Hematopoietic multipotent progenitor cell (in vitro differentiated cells): ENCODE data around the gene ZPBP. TPM values are rescaled to one million over a fixed set of nuclear protein-coding genes. Genes with fewer than 3 reads are reported as not detected.

Experiments
- DNase-seq, 3 donors: peaks; one replicate each; pipeline ENCODE4 v3.0.0-alpha.2; 2011 to 2015; ENCODE audit warnings: low read depth in 2 of 3, low spot score in 2 of 3
- total RNA-seq: library from RNA; depleted of rRNA; stranded (reverse); fragments of >200 nt; gene quantifications from one replicate; pipeline ENCODE4 v1.2.3, GENCODE V29; 2012

The ZPBP gene, protein sequence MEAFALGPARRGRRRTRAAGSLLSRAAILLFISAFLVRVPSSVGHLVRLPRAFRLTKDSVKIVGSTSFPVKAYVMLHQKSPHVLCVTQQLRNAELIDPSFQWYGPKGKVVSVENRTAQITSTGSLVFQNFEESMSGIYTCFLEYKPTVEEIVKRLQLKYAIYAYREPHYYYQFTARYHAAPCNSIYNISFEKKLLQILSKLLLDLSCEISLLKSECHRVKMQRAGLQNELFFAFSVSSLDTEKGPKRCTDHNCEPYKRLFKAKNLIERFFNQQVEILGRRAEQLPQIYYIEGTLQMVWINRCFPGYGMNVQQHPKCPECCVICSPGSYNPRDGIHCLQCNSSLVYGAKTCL
- 0.81 TPM for total RNA-seq

DNA sequence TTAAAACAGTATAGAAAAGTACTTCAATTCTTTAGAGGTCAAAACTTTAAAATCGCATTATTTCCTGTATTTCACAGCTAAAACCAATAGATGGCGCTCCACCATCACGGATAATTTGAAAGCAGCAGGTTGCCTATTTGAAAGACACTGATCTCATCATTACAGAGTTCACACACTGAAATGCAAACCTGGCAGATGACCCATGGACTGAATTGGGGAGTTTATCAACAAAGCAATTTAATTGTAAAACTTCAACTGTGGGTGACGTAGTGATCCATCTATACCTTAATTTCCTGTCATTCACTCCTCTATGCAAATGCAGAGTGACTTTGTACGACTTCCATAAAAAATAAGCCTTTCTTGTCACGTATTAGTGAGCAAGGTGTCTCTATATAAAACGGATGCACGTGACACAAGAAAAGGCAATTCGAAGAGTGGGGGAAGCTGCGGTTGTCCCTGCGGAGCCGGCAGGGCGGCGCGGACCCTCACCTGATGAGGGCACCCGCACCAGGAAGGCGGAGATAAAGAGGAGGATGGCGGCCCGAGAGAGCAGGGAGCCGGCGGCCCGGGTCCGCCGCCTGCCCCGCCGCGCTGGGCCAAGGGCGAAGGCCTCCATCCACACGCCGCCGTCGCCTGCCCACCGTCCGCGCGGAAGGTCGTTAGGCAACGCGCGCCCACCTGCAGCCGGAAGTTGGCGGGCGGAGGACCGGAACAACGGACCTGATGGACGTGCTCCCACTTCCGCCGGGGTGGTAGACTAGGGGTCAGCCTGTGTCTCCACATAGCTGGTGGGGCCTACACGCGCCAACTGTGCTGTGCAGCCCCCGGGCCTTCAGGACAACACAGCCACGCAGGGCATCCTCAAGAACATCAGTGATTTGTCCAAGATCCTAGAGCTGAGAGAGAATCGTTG is at the start of gene ZPBP:
ZPBP (minus strand) TSS at position 668 of the 913 bp plus-strand sequence; CDS start at position 616, 52 bp downstream.
- DNase-seq = peak; percentile 47 to 77 (median 58)

DNA sequence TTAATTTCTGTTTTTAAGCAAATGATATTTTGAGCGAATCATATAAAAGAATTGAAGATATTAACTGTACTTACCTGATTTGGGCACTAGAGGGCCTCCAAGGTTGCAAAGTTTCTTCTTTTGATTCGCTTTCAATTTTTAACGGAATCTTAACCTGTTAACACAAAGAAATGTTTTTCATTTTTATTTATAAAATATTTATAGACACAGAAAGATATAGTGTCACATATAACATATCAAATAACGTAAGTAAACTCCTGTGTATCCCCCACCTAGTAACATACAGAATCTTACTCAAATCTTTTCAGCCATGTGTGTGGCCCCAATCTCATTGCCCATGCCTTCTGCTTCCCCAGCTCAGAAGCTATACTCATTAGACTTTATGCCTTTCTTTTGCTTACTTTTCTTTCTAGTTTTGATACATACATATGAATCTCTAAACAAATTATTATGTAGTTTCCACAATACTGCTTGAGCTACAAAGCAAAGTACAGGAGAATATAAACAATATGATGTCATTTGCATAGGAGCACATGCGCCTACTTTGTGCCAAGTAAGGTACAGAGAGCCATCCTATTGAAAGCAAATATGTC is 49.5 kb upstream of the ZPBP start:
- DNase-seq = peak in 2 of 3 donors; percentile 57 to 82

DNA sequence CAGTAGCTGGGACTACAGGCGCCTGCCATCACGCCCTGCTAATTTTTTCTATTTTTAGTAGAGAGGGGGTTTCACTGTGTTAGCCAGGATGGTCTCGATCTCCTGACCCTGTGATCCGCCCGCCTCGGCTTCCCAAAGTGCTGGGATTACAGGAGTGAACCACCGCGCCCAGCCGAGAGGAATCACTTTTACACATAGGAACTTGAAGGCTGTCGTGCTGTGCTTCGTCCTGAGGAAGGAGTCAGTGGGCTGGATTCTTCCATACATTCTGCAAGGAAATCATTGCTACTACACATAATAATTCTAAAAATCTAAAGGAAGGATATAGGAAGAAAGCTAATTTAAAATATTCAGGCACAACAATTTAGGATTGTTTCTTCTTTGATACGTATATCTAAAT is 48.8 kb upstream of the ZPBP start:
- DNase-seq = no peak

DNA sequence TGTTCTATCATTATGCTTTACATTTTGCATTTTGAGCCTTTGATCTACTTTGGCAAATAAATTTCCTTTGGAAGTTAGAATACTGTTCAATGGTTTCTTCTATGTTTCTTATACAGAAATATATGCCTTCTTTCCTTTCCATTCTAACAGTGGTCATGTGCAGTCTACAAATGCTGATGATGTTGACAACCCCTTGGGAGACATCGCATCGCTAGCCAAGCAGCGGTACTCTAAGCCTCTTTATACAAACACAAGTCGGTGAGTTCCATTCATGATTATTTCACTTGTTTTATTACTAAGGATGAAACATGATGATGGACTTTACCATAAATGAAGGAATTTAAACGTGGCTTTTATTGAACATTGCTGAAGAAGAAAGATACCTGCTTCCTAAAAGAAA is 48.1 kb upstream of the ZPBP start:
- DNase-seq = no peak

DNA sequence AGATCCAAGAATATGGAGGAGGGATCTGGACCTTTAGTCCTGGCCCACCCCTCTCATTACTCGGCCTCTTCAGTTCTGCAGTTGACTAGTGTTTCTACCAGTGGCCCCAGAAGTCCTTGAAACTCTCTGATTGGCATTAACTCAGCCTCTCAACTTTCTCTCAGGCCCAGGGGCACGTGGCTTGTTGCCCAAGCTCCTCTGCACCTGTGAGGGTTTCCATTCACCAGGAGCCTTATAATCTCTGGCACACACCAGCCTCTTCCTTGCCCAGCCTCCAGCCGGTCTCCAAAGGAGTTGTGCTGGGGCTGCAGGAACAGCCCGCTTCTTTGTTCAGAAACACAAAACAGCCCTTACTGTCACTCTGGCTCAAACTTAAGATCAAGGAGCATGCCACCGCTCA is 47.6 kb upstream of the ZPBP start:
- no peak for DNase-seq

DNA sequence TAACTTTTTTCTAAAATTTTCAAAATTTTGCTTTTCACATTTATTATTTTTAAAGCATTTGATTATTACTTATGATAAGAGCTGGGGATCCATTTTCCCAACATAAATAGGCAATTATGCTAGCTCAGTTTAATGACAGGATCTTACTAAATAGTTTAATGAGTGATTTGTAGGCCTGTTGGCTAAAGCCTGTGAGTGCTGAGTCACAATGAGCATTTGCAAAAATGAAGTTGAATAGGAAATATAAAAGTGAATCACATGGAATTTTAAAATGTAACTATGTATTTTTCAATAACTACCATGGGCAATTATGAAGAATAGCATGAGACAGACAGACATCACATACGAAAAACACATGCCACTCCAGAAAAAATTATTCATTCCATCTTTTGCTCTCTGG is 45.1 kb upstream of the ZPBP start:
- no peak for DNase-seq

DNA sequence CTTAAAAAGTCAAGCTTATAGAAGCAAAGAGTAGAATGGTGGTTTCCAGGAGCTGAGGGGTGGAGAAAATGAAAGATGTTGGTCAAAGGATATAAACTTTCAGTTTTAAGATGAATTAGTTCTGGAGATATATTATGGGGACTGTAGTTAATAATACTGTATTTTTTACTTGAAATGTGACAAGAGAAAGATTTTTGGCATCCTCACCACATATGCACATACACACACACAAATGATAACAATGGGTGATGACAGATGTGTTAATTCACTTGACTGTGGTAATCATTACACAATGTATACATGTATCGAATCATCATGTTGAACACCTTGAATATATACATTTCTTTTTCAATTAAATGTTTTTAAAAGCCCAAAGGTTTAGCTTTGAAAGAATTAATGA is 32.7 kb upstream of the ZPBP start:
- DNase-seq = no peak

DNA sequence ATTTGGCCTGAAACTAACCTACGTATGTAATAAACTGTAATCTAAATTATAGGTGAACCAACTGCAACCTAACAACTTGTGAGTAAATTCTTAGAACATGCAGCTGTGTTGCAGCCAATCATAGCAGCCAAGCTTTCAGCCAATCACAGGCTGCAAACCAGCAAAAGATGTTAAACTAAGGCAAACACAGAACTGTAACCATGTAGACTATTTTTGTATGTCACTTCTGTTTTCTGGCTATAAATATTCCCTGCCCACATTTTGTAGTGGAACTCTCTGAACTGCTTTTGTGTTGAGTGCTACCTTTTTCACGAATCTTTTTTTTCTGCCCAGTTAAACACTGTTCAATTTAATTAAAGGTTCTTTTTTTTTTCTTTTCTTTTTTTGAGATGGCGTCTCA is 28.2 kb upstream of the ZPBP start:
- peak in 1 of 3 donors; percentile 69 for DNase-seq

DNA sequence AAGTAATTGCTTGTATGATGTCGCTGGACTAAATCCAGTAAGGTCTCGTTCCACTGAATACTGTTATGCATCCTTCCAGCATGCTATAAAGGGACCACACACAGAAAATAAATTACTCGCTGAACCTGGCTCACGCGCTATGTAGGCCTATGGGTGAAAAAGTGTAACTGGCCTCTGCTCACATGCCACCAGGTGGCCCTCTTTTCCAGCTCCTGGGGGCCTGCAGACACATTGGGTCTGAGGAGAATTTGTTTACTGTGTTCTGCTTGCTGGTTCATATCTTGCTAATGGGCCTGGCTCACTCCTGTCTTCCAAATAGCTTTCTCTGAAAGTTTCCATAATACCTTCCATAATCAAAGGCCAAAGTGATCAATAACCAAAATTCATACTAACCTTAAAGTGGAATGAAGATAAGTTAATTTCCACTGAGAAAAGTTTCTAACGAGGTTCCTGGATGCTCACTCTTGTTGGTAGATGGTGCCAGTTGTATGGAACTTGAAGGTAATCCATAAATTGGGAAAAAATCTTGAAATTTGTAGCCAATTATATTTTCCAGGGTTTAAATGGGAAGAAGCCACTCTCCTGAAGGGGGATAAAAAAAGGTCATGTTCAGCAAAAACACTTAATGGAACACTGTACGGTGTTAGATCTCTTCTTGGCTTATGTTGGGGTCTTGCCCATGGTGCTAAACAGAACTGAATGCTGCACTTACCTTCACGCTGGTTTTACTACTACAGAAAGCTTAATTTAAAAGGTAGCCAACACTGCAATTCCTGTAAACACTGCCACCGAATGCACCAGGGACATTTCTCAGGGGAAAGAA is 27.0 kb upstream of the ZPBP start:
- DNase-seq = peak in 2 of 3 donors; percentile 50 to 72

DNA sequence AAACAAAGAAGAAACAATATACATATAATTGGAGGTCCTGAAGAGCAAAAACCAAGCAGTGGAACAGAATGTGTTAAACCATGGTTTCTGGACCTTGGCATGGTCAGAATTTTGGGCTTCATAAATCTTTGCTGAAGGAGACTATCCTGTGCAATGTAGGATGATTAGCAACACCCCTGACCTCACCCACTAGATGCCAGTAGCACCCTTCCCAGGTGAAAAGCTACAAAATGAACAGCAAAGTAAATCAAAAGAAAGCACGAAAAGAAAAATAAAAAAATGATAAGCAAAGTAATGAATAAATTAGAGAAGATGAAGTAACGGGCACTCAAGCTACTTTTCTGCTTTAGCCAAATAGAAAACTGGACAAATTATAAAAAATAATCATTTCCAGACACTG is 19.2 kb upstream of the ZPBP start:
- no peak for DNase-seq

DNA sequence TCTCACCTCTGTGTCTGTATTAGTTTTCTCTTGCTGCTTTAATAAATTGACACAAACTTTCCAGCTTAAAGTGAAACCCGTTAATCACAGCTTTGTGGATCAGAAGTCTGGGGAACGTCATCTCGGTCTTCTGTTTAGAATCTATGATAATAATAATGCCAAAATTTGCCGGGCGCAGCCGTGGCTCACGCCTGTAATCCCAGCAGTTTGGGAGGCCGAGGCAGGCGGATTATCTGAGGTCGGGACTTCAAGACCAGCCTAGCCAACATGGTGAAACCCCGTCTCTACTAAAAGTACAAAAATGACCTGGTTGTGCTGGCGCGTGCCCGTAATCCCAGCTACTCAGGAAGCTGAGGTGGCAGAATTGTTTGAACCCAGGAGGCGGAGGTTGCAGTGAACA is 8.8 kb upstream of the ZPBP start:
- DNase-seq = no peak

DNA sequence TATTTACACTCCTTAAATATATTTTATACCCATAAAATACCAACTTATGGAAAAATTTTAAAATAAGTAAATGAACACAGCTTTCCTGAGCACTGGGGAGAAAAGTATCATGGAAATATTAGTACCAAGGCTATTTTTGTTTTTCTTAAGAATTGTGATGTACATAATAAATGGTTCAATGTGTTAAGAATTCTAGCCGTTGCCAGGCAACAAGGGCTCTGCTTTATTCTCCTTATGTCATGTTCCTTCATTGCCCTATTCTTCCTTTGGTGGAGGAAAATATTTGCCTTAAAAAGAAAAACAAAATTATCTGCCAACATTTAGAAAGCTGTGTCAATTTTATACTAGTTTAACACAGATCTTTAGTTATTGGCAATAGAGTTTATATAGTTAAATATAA is 2.6 kb upstream of the ZPBP start:
- no peak for DNase-seq

DNA sequence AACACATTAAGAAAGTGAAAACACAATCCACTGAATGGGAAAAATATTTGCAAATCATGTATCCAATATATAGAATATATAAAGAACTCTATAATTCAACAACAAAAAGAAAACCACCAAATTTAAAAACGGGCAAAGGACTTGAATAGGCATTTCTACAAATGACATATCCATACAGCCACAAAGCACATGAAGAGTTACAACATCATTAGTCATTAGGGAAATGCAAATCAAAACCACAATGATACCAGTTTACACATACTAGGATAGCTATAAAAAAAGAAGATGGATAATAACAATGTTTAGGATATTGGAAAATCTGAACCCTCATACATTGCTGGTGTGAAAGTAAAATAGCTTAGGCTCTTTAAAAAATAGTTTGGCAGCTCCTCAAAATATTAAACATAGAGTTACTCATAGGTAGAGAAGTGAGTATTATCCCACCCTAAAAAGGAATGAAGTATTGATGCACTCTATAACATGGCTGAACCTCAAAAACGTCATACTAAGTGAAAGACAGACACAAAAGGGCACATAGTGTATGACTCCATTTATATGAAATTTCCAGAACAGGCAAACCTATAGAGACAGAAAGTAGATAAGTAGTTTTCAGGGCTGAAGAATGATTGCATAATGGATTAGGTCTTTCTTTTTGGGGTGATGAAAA is 4.5 kb downstream of the ZPBP start:
- no peak for DNase-seq

DNA sequence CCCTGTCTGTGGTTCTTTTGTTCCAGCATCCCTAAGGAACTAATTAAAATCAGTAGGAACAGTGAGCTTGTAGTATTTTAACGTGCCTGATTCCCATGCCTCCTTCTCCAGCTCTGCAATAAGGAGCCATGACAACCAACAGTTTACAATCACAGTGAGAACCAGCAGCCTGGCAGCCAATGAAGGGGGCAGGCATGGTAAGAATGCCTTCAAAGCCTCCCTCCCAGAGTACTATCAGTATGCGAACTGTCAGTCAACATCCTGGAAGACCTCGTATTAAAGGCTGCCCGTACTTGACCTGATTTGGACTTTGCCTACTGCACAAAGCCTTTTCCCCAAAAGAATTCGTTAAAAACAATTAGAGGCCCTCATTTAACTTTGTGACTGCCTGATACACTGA is 7.7 kb downstream of the ZPBP start:
- DNase-seq = no peak

DNA sequence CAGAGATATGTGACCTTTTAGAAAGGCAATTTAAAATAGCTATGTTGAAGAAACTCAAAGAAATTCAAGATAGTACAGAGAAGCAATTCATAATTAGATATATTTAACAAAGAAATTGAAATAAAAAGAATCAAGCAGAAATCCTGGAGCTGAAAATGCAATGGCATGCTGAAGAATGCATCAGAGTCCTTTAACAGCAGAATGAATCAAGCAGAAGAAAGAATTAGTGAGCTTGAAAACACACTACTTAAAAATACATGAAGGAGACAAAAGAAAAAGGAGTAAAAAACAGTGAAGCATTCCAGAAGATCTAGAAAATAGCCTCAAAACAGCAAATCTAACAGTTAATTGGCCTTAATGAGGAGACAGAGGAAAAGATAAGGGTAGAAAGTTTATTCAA is 20.0 kb downstream of the ZPBP start:
- peak in 1 of 3 donors; percentile 20 for DNase-seq

DNA sequence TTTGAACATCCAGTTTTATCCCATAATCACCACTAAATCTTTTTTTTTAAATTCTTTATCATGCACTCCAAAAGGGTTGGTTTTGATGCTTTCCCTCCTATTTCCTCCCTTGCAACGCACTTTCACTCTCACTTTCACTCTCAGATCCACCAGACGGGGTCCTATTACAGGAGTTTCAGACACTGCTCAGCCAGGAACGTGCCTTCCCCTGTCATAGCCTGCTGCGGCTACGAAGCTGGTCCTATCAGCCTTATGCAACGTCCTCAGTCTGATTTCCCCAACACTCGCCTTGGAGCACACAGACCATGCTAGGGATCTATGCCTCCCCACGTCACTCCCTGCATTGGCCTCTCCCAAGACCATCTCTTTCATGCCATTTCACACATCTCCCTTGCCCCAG is 23.4 kb downstream of the ZPBP start:
- peak in 2 of 3 donors; percentile 33 to 61 for DNase-seq

DNA sequence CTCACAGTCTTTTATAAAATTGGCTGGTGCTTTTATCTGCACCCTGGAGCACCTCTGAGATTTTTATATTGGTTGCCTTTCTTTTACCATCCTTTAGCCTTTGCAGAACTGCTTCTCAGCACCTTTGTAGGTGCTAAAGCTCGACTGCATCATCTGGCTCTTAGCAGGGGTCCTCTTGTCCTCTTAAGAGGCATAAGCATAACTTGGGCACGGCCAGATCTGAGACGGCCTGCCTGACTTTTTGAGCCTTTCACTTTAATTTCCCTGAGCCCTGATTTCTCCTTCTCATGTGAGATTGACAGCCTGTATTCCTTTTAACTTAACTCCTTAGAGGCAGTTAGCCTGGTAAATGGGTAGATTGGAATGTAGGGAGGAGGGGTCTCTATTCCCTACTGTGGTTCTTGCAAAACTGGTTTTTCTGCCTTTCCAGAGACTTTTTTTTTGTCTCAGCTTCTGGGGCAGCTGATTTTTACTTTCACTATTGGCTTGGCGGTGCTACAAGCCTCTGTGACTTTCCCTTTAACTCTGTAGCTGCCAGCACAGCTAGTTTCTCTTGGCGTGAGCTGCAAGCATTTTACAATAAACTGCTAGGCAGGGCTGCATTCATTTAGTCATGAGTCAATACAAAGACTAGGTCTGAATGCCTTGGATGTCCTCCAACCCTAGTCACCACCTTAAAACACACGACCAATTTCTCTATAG is 24.0 kb downstream of the ZPBP start:
- DNase-seq = peak in 2 of 3 donors; percentile 27 to 55

DNA sequence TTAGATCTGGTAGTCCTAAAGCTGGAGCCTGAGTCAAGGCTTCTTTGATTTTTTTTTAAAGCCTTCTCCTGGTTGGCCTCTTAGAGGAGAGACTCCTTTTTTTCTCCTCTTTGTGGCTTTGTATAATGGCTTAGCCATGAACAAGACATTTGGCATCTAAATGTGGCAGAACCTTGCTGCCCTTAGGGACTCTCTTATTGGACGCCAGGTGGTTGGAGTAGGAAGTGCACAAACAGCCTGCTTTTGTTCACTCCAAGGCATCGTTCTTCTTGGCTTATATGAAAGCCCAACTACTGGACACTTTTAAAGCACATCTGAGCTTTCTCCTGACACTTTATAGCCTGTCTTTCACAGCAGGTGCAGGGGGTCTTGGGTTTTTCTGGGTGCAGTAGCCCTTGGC is 25.0 kb downstream of the ZPBP start:
- DNase-seq = peak in 2 of 3 donors; percentile 6 to 57

DNA sequence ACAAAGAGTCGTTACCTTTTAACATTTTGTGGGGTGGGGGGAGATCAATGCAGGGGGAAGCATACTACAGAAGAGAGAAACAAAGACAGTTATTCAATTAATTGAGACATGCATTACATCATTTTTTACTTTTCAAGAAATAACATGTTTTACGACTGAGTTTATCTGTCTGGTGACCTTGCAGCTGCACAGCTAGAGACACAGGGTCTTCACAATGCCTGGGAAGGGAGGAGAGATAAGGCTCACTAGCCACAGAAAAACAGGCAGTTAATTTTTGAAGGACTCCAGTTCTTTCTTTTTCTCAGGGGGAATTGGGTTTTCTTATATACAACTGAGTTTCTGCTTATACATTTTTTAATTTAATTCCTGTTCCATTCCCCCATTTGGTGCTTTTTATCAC is 30.1 kb downstream of the ZPBP start:
- no peak for DNase-seq
